Measurements from ENCODE around the gene SULT1E1. TPM values are rescaled to one million over a fixed set of nuclear protein-coding genes. Genes with fewer than 3 reads are reported as not detected.

Gene SULT1E1
- polyA plus RNA-seq, 2 of the 4 experiments (the other 2 are of a cell fraction), result 0.08 TPM; not detected in 1

GRCh38 chr4:69882150-69882549, 22.2 kb upstream of the SULT1E1 start (continued):
- TF ChIP-seq MYC (IDR thresholded peaks at IDR 0.05; ENCODE audit: borderline replicate concordance, low read length) (no peak), CBX8 (IDR thresholded peaks at IDR 0.05) (no peak), EHF (CRISPR knock-in tag; IDR thresholded peaks at IDR 0.05) (no peak), GATA3 (IDR thresholded peaks at IDR 0.05; ENCODE audit: borderline replicate concordance) (no peak), CTCF (IDR thresholded peaks at IDR 0.05) (no peak)

- DNase-seq (ENCODE audit: low read depth in 1 of 2, low spot score in 1 of 2), result peak; percentile 7 to 40
- ATAC-seq, result peak in 1 of 2 experiments; percentile 67; a peak in 3 of 6 replicates
- Histone ChIP-seq H3K4me2 (no peak overlapping the region), H3K27ac (no peak overlapping the region), H3K9me3 (no peaks in the 10 kb centered on the region), H3K4me1 (no peaks in the 10 kb centered on the region), H3K4me3 (no peak overlapping the region)
- CTCF ChIA-PET, result interaction anchor here (0.7 to 1.5 kb wide), 2 partner anchors 10 to 181 kb away, joined by 3 to 6 read pairs; no protein-coding TSS in a partner anchor
- no peak for TF ChIP-seq ZFP36 (IDR thresholded peaks at IDR 0.05; ENCODE audit: borderline replicate concordance, partially characterized antibody)
- peak; percentile 61 for TF ChIP-seq SMC3 (IDR thresholded peaks at IDR 0.05)
- TF ChIP-seq RAD21 (conservative IDR thresholded peaks at IDR 0.05 in 1 of 2, IDR thresholded peaks at IDR 0.05 in 1 of 2), result peak; percentile 73 to 78
- no peak for TF ChIP-seq EHMT2 (IDR thresholded peaks at IDR 0.05; ENCODE audit: low read depth)
- peak; percentile 53 for TF ChIP-seq CTCF (IDR thresholded peaks at IDR 0.05)
- no peak for TF ChIP-seq KDM1A (IDR thresholded peaks at IDR 0.05; ENCODE audit: low read depth)
- no peak for TF ChIP-seq MAX (IDR thresholded peaks at IDR 0.05)
- no peak for TF ChIP-seq RARB (CRISPR knock-in tag; IDR thresholded peaks at IDR 0.05)
- no peak for TF ChIP-seq ESRRA (IDR thresholded peaks at IDR 0.05; ENCODE audit: borderline replicate concordance, low read length)
- POLR2A ChIA-PET, result no interaction called here
- no peak for FAIRE-seq
Observed at GRCh38 chr4:69881173-69881773, 21.3 kb upstream of the SULT1E1 start.

- H3K9me3 ChIP-seq, result no peaks in the 10 kb centered on the region
- H3K27ac ChIP-seq, result no peak overlapping the region
- ATAC-seq (no peak), DNase-seq (ENCODE audit: low read depth in 1 of 2, low spot score in 1 of 2) (no peak), FAIRE-seq (no peak)
- TF ChIP-seq PBX3 (IDR thresholded peaks at IDR 0.05), result no peak
- no peak for TF ChIP-seq RCOR1 (IDR thresholded peaks at IDR 0.05; ENCODE audit: low read depth, low read length)
- TF ChIP-seq TFCP2L1 (CRISPR knock-in tag; IDR thresholded peaks at IDR 0.05), result no peak
- no peak overlapping the region for H3K4me3 ChIP-seq
- no peak overlapping the region for H3K4me2 ChIP-seq
- POLR2A ChIA-PET, result no interaction called here
- H3K4me1 ChIP-seq, result no peaks in the 10 kb centered on the region
- CTCF ChIA-PET, result no interaction called here
- WGBS (ENCODE audit: missing lambda C conversion rate), result 30% methylated on average over 2 of the region's 2 CpGs
Observed at GRCh38 chr4:69878250-69878649, 18.3 kb upstream of the SULT1E1 start.

GRCh38 chr4:69877453-69877852, 17.5 kb upstream of the SULT1E1 start:
- POLR2A ChIA-PET, result no interaction called here
- WGBS (ENCODE audit: missing lambda C conversion rate), result 23% methylated on average over 2 of the region's 2 CpGs
- FAIRE-seq (no peak), DNase-seq (ENCODE audit: low read depth in 1 of 2, low spot score in 1 of 2) (no peak), ATAC-seq (no peak)
- no peak overlapping the region for H3K4me3 ChIP-seq
- H3K9me3 ChIP-seq, result no peaks in the 10 kb centered on the region
- H3K4me2 ChIP-seq, result no peak overlapping the region
- H3K27ac ChIP-seq, result no peak overlapping the region
- no peaks in the 10 kb centered on the region for H3K4me1 ChIP-seq
- CTCF ChIA-PET, result no interaction called here
- TF ChIP-seq HDAC2 (IDR thresholded peaks at IDR 0.05), result no peak
- TF ChIP-seq EHMT2 (IDR thresholded peaks at IDR 0.05; ENCODE audit: low read depth), result no peak
- TF ChIP-seq KDM5A (IDR thresholded peaks at IDR 0.05), result no peak
- no peak for TF ChIP-seq RARB (CRISPR knock-in tag; IDR thresholded peaks at IDR 0.05)
- TF ChIP-seq ZFP36 (IDR thresholded peaks at IDR 0.05; ENCODE audit: borderline replicate concordance, partially characterized antibody), result no peak
- no peak for TF ChIP-seq ATOH8 (CRISPR knock-in tag; IDR thresholded peaks at IDR 0.05; ENCODE audit: low read depth)
- TF ChIP-seq CHD2 (IDR thresholded peaks at IDR 0.05; ENCODE audit: low read length, partially characterized antibody), result no peak
- TF ChIP-seq RFX5 (IDR thresholded peaks at IDR 0.05), result no peak
- no peak for TF ChIP-seq POLR2A (IDR thresholded peaks at IDR 0.05; ENCODE audit: low read length)
- no peak for TF ChIP-seq CTCF (IDR thresholded peaks at IDR 0.05)
- no peak for TF ChIP-seq NFE2L2 (conservative IDR thresholded peaks at IDR 0.05; ENCODE audit: low read length)
- TF ChIP-seq RAD21 (conservative IDR thresholded peaks at IDR 0.05 in 1 of 2, IDR thresholded peaks at IDR 0.05 in 1 of 2), result no peak
- no peak for TF ChIP-seq BHLHE40 (IDR thresholded peaks at IDR 0.05; ENCODE audit: low read depth, low read length)
- TF ChIP-seq JUN (IDR thresholded peaks at IDR 0.05), result no peak
